GM12878 (cell line): Measurements from ENCODE around the gene NAPEPLD. TPM values are rescaled to one million over a fixed set of nuclear protein-coding genes. Genes with fewer than 3 reads are reported as not detected.
"Not testable (repeated sequence)": the region's sequence is repeated elsewhere in the genome, so short reads cannot be mapped to it uniquely, and the experiment has no call there.

Experiments used
- ATAC-seq: fragments of 200-7000 bp; cut with Tn5 transposase; 3 replicates; pipeline ENCODE4 v1.9.1; 2020; ENCODE audit warnings: mild to moderate bottlenecking, moderate library complexity
- BruUV-seq: library from RNA; stranded (reverse); fragments of 400-500 nt; replicated peaks from 2 replicates; lab custom pipeline; 2021; lab: Mats Ljungman, UMichigan
- CTCF ChIA-PET: fragments of 300-600 bp; sonication (Branson Sonifier 250); formaldehyde crosslinking; extraction: SDS; loops from one replicate; lab custom pipeline; 2021; ENCODE audit warnings: inconsistent platforms; lab: Yijun Ruan, JAX
- POLR2A ChIA-PET: fragments of 350-600 bp; formaldehyde crosslinking; extraction: SDS; loops from one replicate; lab custom pipeline; 2021; ENCODE audit warnings: inconsistent platforms; lab: Charles Lee
- RAD21 ChIA-PET: fragments of 300-600 bp; sonication (Branson Sonifier 250); formaldehyde crosslinking; loops from one replicate; lab custom pipeline; 2023; ENCODE audit warnings: antibody characterized with exemption; ENCODE audit not compliant: unreplicated experiment; lab: Charles Lee
- SMC1A ChIA-PET: fragments of 300-600 bp; sonication (Branson Sonifier 250); formaldehyde crosslinking; loops from one replicate; lab custom pipeline; 2023; ENCODE audit not compliant: unreplicated experiment, uncharacterized antibody; lab: Charles Lee
- DNase-seq: peaks from one replicate; pipeline ENCODE4 v3.0.0-alpha.2; 2011; ENCODE audit warnings: low read depth, low spot score
- FAIRE-seq: peaks from 3 replicates; lab custom pipeline; 2011; peaks lifted over from hg19 to GRCh38; lab: Jason Lieb, UNC
- H2AFZ ChIP-seq: 2 replicates; pipeline ENCODE4 v1.6.0; 2011; ENCODE audit warnings: low read depth, low read length, control low read depth; ENCODE audit not compliant: control insufficient read depth
- H3K27ac ChIP-seq: 2 replicates; pipeline ENCODE4 v1.5.1; 2011; ENCODE audit warnings: control low read depth; ENCODE audit not compliant: control insufficient read depth, insufficient read depth
- H3K27me3 ChIP-seq, 2 experiments: replicated peaks in 1 of 2; 2 replicates each; pipeline versions ENCODE4 v1.6.0 to v1.6.1; 2011; ENCODE audit warnings: low read length in 1 of 2; ENCODE audit not compliant: control insufficient read depth in 2 of 2, insufficient read depth in 2 of 2
- H3K36me3 ChIP-seq, 2 experiments: 2 replicates each; pipeline ENCODE4 v1.5.1; 2011; ENCODE audit warnings: low read length in 1 of 2; ENCODE audit not compliant: control insufficient read depth in 2 of 2, insufficient read depth in 2 of 2
- H3K4me1 ChIP-seq: 2 replicates; pipeline ENCODE4 v1.6.1; 2011; ENCODE audit warnings: mild to moderate bottlenecking, low read length, moderate library complexity, mixed read lengths; ENCODE audit not compliant: control insufficient read depth, insufficient read depth
- H3K4me2 ChIP-seq: 2 replicates; pipeline ENCODE4 v1.6.0; 2011; ENCODE audit warnings: control low read depth; ENCODE audit not compliant: control insufficient read depth, insufficient read depth
- H3K4me3 ChIP-seq: fragments of 200-600 bp; sonication (generic); 2 replicates; pipeline ENCODE4 v1.5.1; 2016
- H3K79me2 ChIP-seq: 2 replicates; pipeline ENCODE4 v1.6.0; 2011; ENCODE audit warnings: low read length; ENCODE audit not compliant: control insufficient read depth, insufficient read depth
- H3K9ac ChIP-seq: 2 replicates; pipeline ENCODE4 v1.8.0; 2011; ENCODE audit warnings: low read length, control low read depth, mixed read lengths; ENCODE audit not compliant: control insufficient read depth, insufficient read depth
- H3K9me3 ChIP-seq: replicated peaks from 3 replicates; pipeline ENCODE4 v1.5.1; 2011; ENCODE audit warnings: mild to moderate bottlenecking, low read length; ENCODE audit not compliant: control insufficient read depth, insufficient read depth
- H4K20me1 ChIP-seq: 2 replicates; pipeline ENCODE4 v1.6.0; 2011; ENCODE audit not compliant: control insufficient read depth, insufficient read depth
- MYB ChIP-seq: fragments of 150-350 bp; IDR thresholded peaks from 2 replicates; pipeline ENCODE4 v1.6.1; 2014; ENCODE audit warnings: mild to moderate bottlenecking, low read depth, low read length, borderline replicate concordance
- RFX5 ChIP-seq: IDR thresholded peaks from 2 replicates; pipeline ENCODE4 v1.6.1; 2011; ENCODE audit warnings: low read depth, low read length, improper control_type of control experiment
- RUNX3 ChIP-seq: IDR thresholded peaks from 2 replicates; pipeline ENCODE4 v1.6.1; 2012; ENCODE audit warnings: low read length, inconsistent platforms
- WGBS: methylation state at CpG from one replicate; pipeline ENCODE4 v1.1.6; 2016; ENCODE audit warnings: low lambda C conversion rate; ENCODE audit not compliant: insufficient replicate concordance, insufficient coverage; ENCODE audit errors: missing lambda C conversion rate; 5-methylcytosine and 5-hydroxymethylcytosine counted together
- in situ Hi-C: fragments of 300-500 bp; cut with MboI; formaldehyde crosslinking; loops from 9 replicates; pipeline ENCODE4 v1.14.3; 2018; ENCODE audit warnings: mixed read lengths
- intact Hi-C: fragments of 100-400 bp; cut with micrococcal nuclease; formaldehyde crosslinking; loops from one replicate; pipeline ENCODE4 v1.14.2; 2022; ENCODE audit not compliant: unreplicated experiment
- polyA plus RNA-seq, 11 experiments: library from polyadenylated mRNA; depleted of rRNA in 4 of 11; unstranded in 6 of 11; stranded (reverse) in 5 of 11; fragments of >200 nt; fragmentation: Nextera tagmentation in 4 of 11; fragmentation: Illumina TruSeq in 1 of 11; extraction: Ambion mirVana in 4 of 11; extraction: Trizol in 1 of 11; gene quantifications; 1 replicate in 1 of 11; 2 replicates in 10 of 11; pipeline versions ENCODE4 v1.2.1 to v1.2.3, GENCODE V29; 2011 to 2016; ENCODE audit warnings: inconsistent platforms in 2 of 11, missing spikeins in 2 of 11, low read depth in 1 of 11
- total RNA-seq, 4 experiments: library from RNA; depleted of rRNA in 3 of 4; stranded (reverse); fragments of >200 nt in 3 of 4; fragmentation: Illumina TruSeq in 1 of 4; extraction: Trizol in 1 of 4; gene quantifications; 2 replicates each; pipeline versions ENCODE4 v1.2.1 to v1.2.3, GENCODE V29; 2013 to 2021
- TF ChIP-seq, protein P1 (sequence below): fragments of 450-650 bp; IDR thresholded peaks from 2 replicates; pipeline ENCODE4 v1.6.1; 2017; ENCODE audit warnings: mild to moderate bottlenecking

NAPEPLD gene
- total and polyA plus RNA-seq, 10 of the 15 experiments (the other 5 are each of a cell fraction or from before 2014, with no cell fraction given), result 6.0 to 16.2 (median 8.6) TPM

DNA sequence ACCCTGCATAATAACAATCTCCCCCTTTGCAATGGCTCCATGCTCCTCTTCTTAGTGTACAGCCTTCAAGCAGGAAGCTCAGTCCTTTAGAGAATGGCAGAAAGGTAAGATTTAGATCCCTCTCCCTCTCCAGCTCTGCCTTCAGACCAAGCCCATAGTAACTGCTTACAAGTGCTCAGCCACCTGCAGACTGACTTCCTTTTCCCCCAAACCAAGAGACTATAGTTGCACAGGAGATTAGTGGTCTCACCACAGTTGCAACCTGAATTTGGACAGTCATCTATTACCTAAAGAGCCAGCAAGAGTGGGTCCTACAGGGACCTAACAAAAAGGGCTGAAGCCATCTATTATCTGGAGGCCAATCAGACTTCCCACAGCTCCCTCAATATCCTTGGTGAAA, 90.8 kb downstream of the NAPEPLD start:
- BruUV-seq, result no TSS peak
- Histone ChIP-seq H3K4me2 (no peak overlapping the region), H3K27ac (no peak overlapping the region), H3K27me3 (no peaks in the 10 kb centered on the region; a peak in 1 of 4 replicates), H3K4me1 (no peaks in the 10 kb centered on the region), H4K20me1 (no peaks in the 10 kb centered on the region), H3K36me3 (no peaks in the 10 kb centered on the region), H3K4me3 (no peak overlapping the region), H2AFZ (no peak overlapping the region), H3K9ac (no peak overlapping the region), H3K9me3 (no peaks in the 10 kb centered on the region), H3K79me2 (no peaks in the 10 kb centered on the region)
- FAIRE-seq (no peak), ATAC-seq (no peak), DNase-seq (no peak)
- CTCF ChIA-PET, result interaction anchor here (1.6 to 1.9 kb wide), 2 partner anchors 10 to 17 kb away, joined by 6 read pairs; partner anchors contain the start of gene ARMC10
- intact Hi-C loops, result no loop called here
- RAD21 ChIA-PET, result interaction anchor here (1.3 to 2.1 kb wide), 2 partner anchors 298 to 300 kb away, joined by 3 to 8 read pairs; no protein-coding TSS in a partner anchor
- in situ Hi-C loops, result no loop called here
- TF ChIP-seq RUNX3 (no peak), MYB (no peak), RFX5 (peak; percentile 39; the same call in 1 of the 2 replicates)
- TF ChIP-seq, protein P1, sequence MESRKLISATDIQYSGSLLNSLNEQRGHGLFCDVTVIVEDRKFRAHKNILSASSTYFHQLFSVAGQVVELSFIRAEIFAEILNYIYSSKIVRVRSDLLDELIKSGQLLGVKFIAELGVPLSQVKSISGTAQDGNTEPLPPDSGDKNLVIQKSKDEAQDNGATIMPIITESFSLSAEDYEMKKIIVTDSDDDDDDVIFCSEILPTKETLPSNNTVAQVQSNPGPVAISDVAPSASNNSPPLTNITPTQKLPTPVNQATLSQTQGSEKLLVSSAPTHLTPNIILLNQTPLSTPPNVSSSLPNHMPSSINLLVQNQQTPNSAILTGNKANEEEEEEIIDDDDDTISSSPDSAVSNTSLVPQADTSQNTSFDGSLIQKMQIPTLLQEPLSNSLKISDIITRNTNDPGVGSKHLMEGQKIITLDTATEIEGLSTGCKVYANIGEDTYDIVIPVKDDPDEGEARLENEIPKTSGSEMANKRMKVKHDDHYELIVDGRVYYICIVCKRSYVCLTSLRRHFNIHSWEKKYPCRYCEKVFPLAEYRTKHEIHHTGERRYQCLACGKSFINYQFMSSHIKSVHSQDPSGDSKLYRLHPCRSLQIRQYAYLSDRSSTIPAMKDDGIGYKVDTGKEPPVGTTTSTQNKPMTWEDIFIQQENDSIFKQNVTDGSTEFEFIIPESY, result no peak
- POLR2A ChIA-PET, result interaction anchor here (0.6 kb wide), 1 partner anchor 300 kb away, joined by 3 read pairs; no protein-coding TSS in a partner anchor
- SMC1A ChIA-PET, result interaction anchor here (0.7 to 0.8 kb wide), 2 partner anchors 7 to 300 kb away, joined by 3 to 4 read pairs; no protein-coding TSS in a partner anchor

DNA sequence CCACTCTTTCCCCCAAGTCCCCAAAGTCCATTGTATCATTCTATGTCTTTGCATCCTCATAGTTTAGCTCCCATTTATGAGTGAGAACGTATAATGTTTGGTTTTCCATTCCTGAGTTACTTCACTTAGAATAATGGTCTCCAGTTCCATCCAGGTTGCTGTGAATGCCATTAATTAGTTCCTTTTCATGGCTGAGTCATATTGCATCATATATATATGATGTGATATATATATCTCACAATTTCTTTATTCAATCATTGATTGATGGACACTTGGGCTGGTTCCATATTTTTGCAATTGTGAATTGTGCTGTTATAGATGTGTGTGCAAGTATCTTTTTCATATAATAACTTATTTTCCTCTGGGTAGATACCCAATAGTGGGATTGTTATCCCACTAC, 92.9 kb downstream of the NAPEPLD start:
- H3K36me3 ChIP-seq, FAIRE-seq, H3K4me1 ChIP-seq, H3K4me2 ChIP-seq, SMC1A ChIA-PET, H3K79me2 ChIP-seq, ATAC-seq, H3K9me3 ChIP-seq, H3K9ac ChIP-seq, RAD21 ChIA-PET, H3K27me3 ChIP-seq, H4K20me1 ChIP-seq, H3K4me3 ChIP-seq, in situ Hi-C loops, H3K27ac ChIP-seq, POLR2A ChIA-PET, CTCF ChIA-PET, BruUV-seq, DNase-seq, H2AFZ ChIP-seq, intact Hi-C loops: not testable (repeated sequence)
- 25% methylated on average over 1 of the region's 1 CpG for WGBS
